IMR-90 (cell line): ENCODE measurements around the gene KDM6B. TPM values are rescaled to one million over a fixed set of nuclear protein-coding genes. Genes with fewer than 3 reads are reported as not detected.

ENCODE experiments used
- ATAC-seq: fragments of 200-7000 bp; cut with Tn5 transposase; 2 replicates; pipeline ENCODE4 v1.9.1; 2020; ENCODE audit warnings: low read depth, mild to moderate bottlenecking, moderate library complexity
- BruUV-seq: library from RNA; stranded (reverse); fragments of 400-500 nt; replicated peaks from 2 replicates; lab custom pipeline; 2021; lab: Mats Ljungman, UMichigan
- CTCF ChIA-PET: fragments of 300-600 bp; formaldehyde crosslinking; extraction: SDS; loops from one replicate; lab custom pipeline; 2021; ENCODE audit warnings: antibody characterized with exemption; lab: Yijun Ruan, JAX
- POLR2A ChIA-PET: fragments of 300-600 bp; sonication (Branson Sonifier 250); formaldehyde crosslinking; loops from one replicate; lab custom pipeline; 2022; ENCODE audit warnings: antibody characterized with exemption; ENCODE audit not compliant: unreplicated experiment; lab: Charles Lee
- DNase-seq: peaks from one replicate; pipeline ENCODE4 v3.0.0; 2013
- H2AFZ ChIP-seq: replicated peaks from 2 replicates; pipeline ENCODE3; 2013; ENCODE audit warnings: low read length, mild to moderate bottlenecking; ENCODE audit not compliant: poor library complexity
- H2AK5ac ChIP-seq: 2 replicates; pipeline ENCODE4 v1.6.1; 2013; ENCODE audit warnings: low read depth, low read length, inconsistent platforms
- H2AK9ac ChIP-seq: replicated peaks from 2 replicates; pipeline ENCODE3; 2013; ENCODE audit warnings: mild to moderate bottlenecking, low read depth, low read length, moderate library complexity; ENCODE audit not compliant: poor library complexity
- H2BK120ac ChIP-seq: 2 replicates; pipeline ENCODE4 v1.6.1; 2013; ENCODE audit warnings: low read depth, low read length, inconsistent platforms
- H2BK15ac ChIP-seq: 3 replicates; pipeline ENCODE4 v1.6.1; 2013; ENCODE audit warnings: low read depth, low read length, inconsistent platforms
- H2BK20ac ChIP-seq: 2 replicates; pipeline ENCODE4 v1.6.1; 2013; ENCODE audit warnings: low read depth, mild to moderate bottlenecking, inconsistent platforms, low read length, moderate library complexity
- H2BK5ac ChIP-seq: 2 replicates; pipeline ENCODE4 v1.6.1; 2013; ENCODE audit warnings: mild to moderate bottlenecking, low read depth, low read length, inconsistent platforms; ENCODE audit not compliant: poor library complexity, severe bottlenecking
- H3K14ac ChIP-seq: replicated peaks from 2 replicates; pipeline ENCODE4 v1.6.1; 2013; ENCODE audit warnings: low read depth, low read length, inconsistent platforms
- H3K18ac ChIP-seq: 2 replicates; pipeline ENCODE4 v1.6.1; 2013; ENCODE audit warnings: low read depth, low read length, control low read depth
- H3K23ac ChIP-seq: 2 replicates; pipeline ENCODE4 v1.6.1; 2013; ENCODE audit warnings: low read depth, low read length, inconsistent platforms
- H3K27ac ChIP-seq: 2 replicates; pipeline ENCODE4 v1.5.1; 2013; ENCODE audit warnings: mild to moderate bottlenecking, control low read depth, low read length; ENCODE audit not compliant: insufficient read depth
- H3K27me3 ChIP-seq: 2 replicates; pipeline ENCODE4 v1.6.1; 2013; ENCODE audit warnings: low read length; ENCODE audit not compliant: control insufficient read depth, insufficient read depth
- H3K36me3 ChIP-seq: 2 replicates; pipeline ENCODE4 v1.6.1; 2013; ENCODE audit warnings: low read length, mixed read lengths; ENCODE audit not compliant: control insufficient read depth, insufficient read depth
- H3K4ac ChIP-seq: 2 replicates; pipeline ENCODE4 v1.6.1; 2013; ENCODE audit warnings: low read depth, low read length, inconsistent platforms
- H3K4me1 ChIP-seq: 2 replicates; pipeline ENCODE4 v1.6.1; 2013; ENCODE audit warnings: low read length, mixed read lengths; ENCODE audit not compliant: control insufficient read depth, insufficient read depth
- H3K4me2 ChIP-seq: 2 replicates; pipeline ENCODE4 v1.6.1; 2013; ENCODE audit warnings: low read depth, mild to moderate bottlenecking, control low read depth, low read length, moderate library complexity
- H3K4me3 ChIP-seq: 2 replicates; pipeline ENCODE4 v1.5.1; 2013; ENCODE audit warnings: low read depth, mild to moderate bottlenecking, control low read depth, low read length, moderate library complexity; ENCODE audit not compliant: insufficient read depth
- H3K56ac ChIP-seq: 2 replicates; pipeline ENCODE4 v1.6.1; 2013; ENCODE audit warnings: low read length, inconsistent platforms; ENCODE audit not compliant: insufficient read depth; ENCODE audit errors: extremely low read depth
- H3K79me1 ChIP-seq, 2 experiments: 2 replicates each; pipeline ENCODE4 v1.6.1; 2013; ENCODE audit warnings: low read length in 2 of 2, inconsistent platforms in 1 of 2, low read depth in 1 of 2
- H3K9ac ChIP-seq: 2 replicates; pipeline ENCODE4 v1.6.1; 2013; ENCODE audit warnings: low read depth, low read length, control low read depth
- H3K9me1 ChIP-seq: 2 replicates; pipeline ENCODE4 v1.6.1; 2013; ENCODE audit warnings: low read length, inconsistent platforms; ENCODE audit not compliant: insufficient read depth
- H3K9me3 ChIP-seq: 2 replicates; pipeline ENCODE4 v1.6.1; 2013; ENCODE audit warnings: low read length; ENCODE audit not compliant: control insufficient read depth, insufficient read depth
- H4K20me1 ChIP-seq: 2 replicates; pipeline ENCODE4 v1.6.1; 2013; ENCODE audit warnings: low read length, inconsistent platforms; ENCODE audit not compliant: insufficient read depth
- H4K5ac ChIP-seq: 2 replicates; pipeline ENCODE4 v1.6.1; 2013; ENCODE audit warnings: mild to moderate bottlenecking, low read depth, low read length, control low read depth
- H4K8ac ChIP-seq, 2 experiments: 2 replicates each; pipeline ENCODE4 v1.6.1; 2013; ENCODE audit warnings: low read depth in 2 of 2, low read length in 2 of 2, control low read depth in 1 of 2, inconsistent platforms in 1 of 2
- H4K91ac ChIP-seq: 2 replicates; pipeline ENCODE4 v1.6.1; 2013; ENCODE audit warnings: low read depth, low read length, inconsistent platforms; ENCODE audit not compliant: insufficient read depth
- BHLHE40 ChIP-seq: fragments of 150-350 bp; IDR thresholded peaks from 2 replicates; pipeline ENCODE4 v1.6.1; 2016; ENCODE audit warnings: mild to moderate bottlenecking, low read depth, low read length
- CEBPB ChIP-seq: IDR thresholded peaks from 2 replicates; pipeline ENCODE4 v1.6.1; 2012; ENCODE audit warnings: low read depth, low read length, improper control_type of control experiment
- CHD1 ChIP-seq: IDR thresholded peaks from 2 replicates; pipeline ENCODE4 v1.6.1; 2012; ENCODE audit warnings: low read depth, low read length, improper control_type of control experiment
- CTCF ChIP-seq: conservative IDR thresholded peaks from 2 replicates; pipeline ENCODE4 v1.5.1; 2012; ENCODE audit warnings: mild to moderate bottlenecking, low read depth, low read length, improper control_type of control experiment
- ELK1 ChIP-seq: fragments of 150-350 bp; IDR thresholded peaks from 2 replicates; pipeline ENCODE4 v1.6.1; 2016; ENCODE audit warnings: low read depth, mild to moderate bottlenecking, low read length, moderate library complexity, borderline replicate concordance
- FOS ChIP-seq: fragments of 150-350 bp; IDR thresholded peaks from 2 replicates; pipeline ENCODE4 v1.6.1; 2016; ENCODE audit warnings: low read depth, low read length
- MAFK ChIP-seq: IDR thresholded peaks from 2 replicates; pipeline ENCODE4 v1.6.1; 2012; ENCODE audit warnings: low read depth, low read length, improper control_type of control experiment
- MAZ ChIP-seq: IDR thresholded peaks from 2 replicates; pipeline ENCODE4 v1.6.1; 2012; ENCODE audit warnings: low read depth, mild to moderate bottlenecking, low read length, improper control_type of control experiment, moderate library complexity, borderline replicate concordance
- MXI1 ChIP-seq: IDR thresholded peaks from 2 replicates; pipeline ENCODE4 v1.6.1; 2012; ENCODE audit warnings: low read depth, mild to moderate bottlenecking, low read length, moderate library complexity, borderline replicate concordance
- NFE2L2 ChIP-seq: fragments of 150-350 bp; IDR thresholded peaks from 2 replicates; pipeline ENCODE4 v1.6.1; 2016; ENCODE audit warnings: low read depth, mild to moderate bottlenecking, low read length
- POLR2A ChIP-seq: IDR thresholded peaks from 2 replicates; pipeline ENCODE4 v1.6.1; 2012; ENCODE audit warnings: mild to moderate bottlenecking, low read depth, low read length
- RAD21 ChIP-seq: IDR thresholded peaks from 2 replicates; pipeline ENCODE4 v1.6.1; 2012; ENCODE audit warnings: low read length, improper control_type of control experiment
- RCOR1 ChIP-seq: IDR thresholded peaks from 2 replicates; pipeline ENCODE4 v1.6.1; 2012; ENCODE audit warnings: mild to moderate bottlenecking, low read length, improper control_type of control experiment; ENCODE audit not compliant: insufficient replicate concordance
- RFX5 ChIP-seq: IDR thresholded peaks from 2 replicates; pipeline ENCODE4 v1.8.0; 2012; ENCODE audit warnings: low read depth, mild to moderate bottlenecking, low read length, moderate library complexity
- SMC3 ChIP-seq: fragments of 150-350 bp; IDR thresholded peaks from 2 replicates; pipeline ENCODE4 v1.6.1; 2016; ENCODE audit warnings: low read depth, mild to moderate bottlenecking, antibody characterized with exemption, low read length, moderate library complexity
- USF2 ChIP-seq: fragments of 150-350 bp; IDR thresholded peaks from 2 replicates; pipeline ENCODE4 v1.6.1; 2017; ENCODE audit warnings: mild to moderate bottlenecking, antibody characterized with exemption, low read length, low read depth
- WGBS, 2 experiments: methylation state at CpG; one replicate each; pipeline versions ENCODE4 v1.1.5 to v1.1.7; 2013; ENCODE audit warnings: missing lambda C conversion rate in 2 of 2; ENCODE audit not compliant: insufficient read length in 1 of 2; ENCODE audit errors: extremely low coverage in 2 of 2; 5-methylcytosine and 5-hydroxymethylcytosine counted together
- dilution Hi-C: fragments of 300-500 bp; cut with HindIII; formaldehyde crosslinking; loops from one replicate; pipeline ENCODE4 v1.14.3; 2018; ENCODE audit warnings: low sequenced_read_pairs; ENCODE audit not compliant: unreplicated experiment
- in situ Hi-C: fragments of 300-500 bp; cut with MboI; formaldehyde crosslinking; loops from 3 replicates; pipeline ENCODE4 v1.14.3; 2019; ENCODE audit warnings: low sequenced_read_pairs, inconsistent platforms, mixed read lengths
- intact Hi-C: fragments of 100-400 bp; cut with micrococcal nuclease; formaldehyde crosslinking; loops from 2 replicates; pipeline ENCODE4 v1.10.0; 2022
- polyA plus RNA-seq, 3 experiments: library from polyadenylated mRNA; depleted of rRNA; stranded (reverse); fragments of >200 nt; gene quantifications; 2 replicates each; pipeline ENCODE4 v1.2.3, GENCODE V29; 2012; ENCODE audit warnings: low replicate concordance in 1 of 3
- total RNA-seq: library from RNA; depleted of rRNA; stranded (reverse); fragments of >200 nt; gene quantifications from 2 replicates; pipeline ENCODE4 v1.2.3, GENCODE V29; 2012

KDM6B gene
- total and polyA plus RNA-seq, 2 of the 4 experiments (the other 2 are of a cell fraction): 0.72 to 3.5 TPM

- ChIA-PET CTCF (no interaction called here), POLR2A (no interaction called here)
- DNase-seq (no peak), ATAC-seq (no peak)
- H3K36me3 ChIP-seq: peaks cover 55% of the 10 kb centered on the region
- peak overlapping the region; percentile 85 for H2AK9ac ChIP-seq
- BruUV-seq: no TSS peak
- TF ChIP-seq RCOR1 (no peak), RFX5 (no peak), CTCF (no peak), CHD1 (no peak), MAFK (no peak), ELK1 (no peak), MAZ (no peak), NFE2L2 (no peak), MXI1 (no peak), RAD21 (no peak), CEBPB (no peak), USF2 (no peak), FOS (no peak), BHLHE40 (no peak), SMC3 (no peak), POLR2A (no peak)
- intact Hi-C loops: no loop called here
- H3K23ac ChIP-seq: no peak overlapping the region
- H2BK5ac ChIP-seq: no peak overlapping the region
- no peaks in the 10 kb centered on the region for H3K9me3 ChIP-seq
- no peak overlapping the region for H2BK20ac ChIP-seq
- no peak overlapping the region for H3K27ac ChIP-seq
- dilution Hi-C loops: no loop called here
- H4K20me1 ChIP-seq: peaks cover 27% of the 10 kb centered on the region
- no peak overlapping the region; the same call in 1 of the 2 replicates for H4K91ac ChIP-seq
- no peak overlapping the region for H3K14ac ChIP-seq
- no peaks in the 10 kb centered on the region for H3K9me1 ChIP-seq
- WGBS, 2 experiments: 91% methylated on average over 16 of the region's 20 CpGs; no CpG with 5 or more reads in 1 of the 2 experiments
- 0 out of 2 replicates have a peak overlapping the region, but pooled peaks have one; percentile 18 for H2AK5ac ChIP-seq
- no peak overlapping the region for H3K9ac ChIP-seq
- H2BK15ac ChIP-seq: no peak overlapping the region
- no peak overlapping the region for H3K18ac ChIP-seq
- no peak overlapping the region for H2BK120ac ChIP-seq
- H3K4me3 ChIP-seq: no peak overlapping the region
- H3K56ac ChIP-seq: no peak overlapping the region
- H4K8ac ChIP-seq: no peak overlapping the region; a peak in 1 of 4 replicates
- H4K5ac ChIP-seq: no peak overlapping the region
- in situ Hi-C loops: no loop called here
- peak overlapping the region; percentile 84 for H2AFZ ChIP-seq
- H3K27me3 ChIP-seq: no peaks in the 10 kb centered on the region
- H3K4me1 ChIP-seq: peaks cover 15% of the 10 kb centered on the region
- no peak overlapping the region for H3K4me2 ChIP-seq
- no peak overlapping the region for H3K4ac ChIP-seq
- H3K79me1 ChIP-seq: peaks cover 14 to 40% of the 10 kb centered on the region in 2 experiments
Measured at GRCh38 chr17:7852262-7852670, 18.2 kb downstream of the KDM6B start.
